ENCODE measurements around the gene TECPR1. TPM values are rescaled to one million over a fixed set of nuclear protein-coding genes. Genes with fewer than 3 reads are reported as not detected.

TECPR1 gene
- total and polyA plus RNA-seq, 2 experiments from 2014 or later: 8.2 to 27.8 TPM

DNA sequence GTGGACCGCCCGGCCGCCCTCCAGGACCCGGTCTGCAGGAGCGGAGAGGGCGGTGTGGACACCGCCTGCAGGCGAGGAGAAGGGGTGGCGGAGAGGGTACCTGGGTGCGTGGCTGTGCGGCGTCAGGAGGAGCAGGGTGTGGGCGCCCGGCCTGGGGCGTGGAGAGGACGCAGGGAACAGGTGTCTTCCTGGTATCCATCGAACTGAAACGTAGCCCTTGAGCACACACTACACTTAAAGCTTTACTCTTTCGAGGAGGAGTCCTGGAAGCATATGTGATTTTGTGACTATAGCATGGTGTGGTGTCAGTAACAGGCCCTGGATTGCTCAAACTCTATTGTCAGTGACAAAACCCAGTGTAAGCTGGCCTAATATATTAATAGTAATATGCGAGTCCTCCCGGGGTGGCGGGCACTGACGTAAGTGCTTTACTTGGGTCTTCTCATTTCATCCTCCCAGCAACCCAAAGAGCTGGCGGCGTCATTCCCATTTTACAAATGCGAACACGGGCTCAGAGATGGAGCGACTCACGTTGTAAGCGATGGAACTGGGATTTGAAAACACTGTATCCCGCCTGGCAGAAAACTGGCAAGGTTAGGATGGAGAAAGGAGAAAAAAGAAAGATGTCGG is 508 bp upstream of the TECPR1 start:
- Histone ChIP-seq H3K27me3 (replicated peaks; ENCODE audit: insufficient read depth) (no peaks in the 10 kb centered on the region), H3F3A (ENCODE audit: insufficient read depth) (no peaks in the 10 kb centered on the region), H3K9me2 (ENCODE audit: insufficient read depth) (no peaks in the 10 kb centered on the region), H4K20me1 (ENCODE audit: insufficient read depth) (no peaks in the 10 kb centered on the region), H3K4me3 (peak overlapping the region; percentile 96), H3K9ac (peak overlapping the region; percentile 84), H3K4me1 (ENCODE audit: insufficient read depth) (peaks cover 4% of the 10 kb centered on the region; the same call in 1 of the 2 replicates), H3K4me2 (ENCODE audit: unreplicated experiment) (peak overlapping the region; percentile 79), H3K27ac (peak overlapping the region; percentile 15; the same call in 1 of the 2 replicates), H3K9me3 (ENCODE audit: low read depth) (no peaks in the 10 kb centered on the region), H2AFZ (peak overlapping the region; percentile 96), H3K79me2 (ENCODE audit: insufficient read depth) (peaks cover 47% of the 10 kb centered on the region), H3K36me3 (ENCODE audit: low read depth) (no peaks in the 10 kb centered on the region)
- peak; percentile 49 for DNase-seq
- TF ChIP-seq EZH2 (IDR thresholded peaks at IDR 0.05; ENCODE audit: insufficient read depth, poor library complexity, severe bottlenecking): no peak
- in situ Hi-C loops (cut with MboI): no loop called here
- 16 to 18% methylated on average over 32 of the region's 32 CpGs for WGBS, 2 experiments (ENCODE audit: low coverage in 1 of 2, low lambda C conversion rate in 2 of 2, missing lambda C conversion rate in 2 of 2)

DNA sequence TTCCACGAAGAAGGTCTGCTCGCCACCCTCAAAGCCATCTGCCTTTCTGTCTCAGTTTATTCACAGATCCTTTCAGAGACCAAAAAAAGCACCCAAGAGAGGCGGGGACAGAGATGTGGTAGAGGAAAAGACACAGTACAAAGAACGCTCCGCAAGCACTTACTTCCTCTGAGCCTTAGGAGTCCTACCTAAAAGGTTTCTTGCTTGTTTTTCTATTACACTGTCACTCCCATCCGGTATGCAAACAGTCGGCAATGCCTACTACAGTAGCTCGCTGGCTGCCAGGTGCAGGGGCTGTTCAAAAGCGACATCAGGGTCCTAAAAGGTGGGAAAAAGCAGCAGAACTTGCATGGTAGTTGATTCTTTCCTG is 816 bp downstream of the TECPR1 start:
- peak overlapping the region; percentile 96; the same call in 1 of the 2 replicates for H2AFZ ChIP-seq
- no peak for DNase-seq
- H4K20me1 ChIP-seq (ENCODE audit: insufficient read depth): no peaks in the 10 kb centered on the region
- 50 to 51% methylated on average over 9 of the region's 9 CpGs for WGBS, 2 experiments (ENCODE audit: low coverage in 1 of 2, low lambda C conversion rate in 2 of 2, missing lambda C conversion rate in 2 of 2)
- peaks cover 47% of the 10 kb centered on the region for H3K79me2 ChIP-seq (ENCODE audit: insufficient read depth)
- H3K4me2 ChIP-seq (ENCODE audit: unreplicated experiment): peak overlapping the region; percentile 79
- H3K4me3 ChIP-seq: peak overlapping the region; percentile 96
- H3K27me3 ChIP-seq (replicated peaks; ENCODE audit: insufficient read depth): no peaks in the 10 kb centered on the region
- TF ChIP-seq EZH2 (IDR thresholded peaks at IDR 0.05; ENCODE audit: insufficient read depth, poor library complexity, severe bottlenecking): no peak
- TF ChIP-seq EZH2phosphoT487 (IDR thresholded peaks at IDR 0.05; ENCODE audit: insufficient read depth, low read depth): no peak
- H3K9me2 ChIP-seq (ENCODE audit: insufficient read depth): no peaks in the 10 kb centered on the region
- H3K9me3 ChIP-seq (ENCODE audit: low read depth): no peaks in the 10 kb centered on the region
- H3K9ac ChIP-seq: peak overlapping the region; percentile 84
- no peaks in the 10 kb centered on the region for H3F3A ChIP-seq (ENCODE audit: insufficient read depth)
- no peaks in the 10 kb centered on the region for H3K36me3 ChIP-seq (ENCODE audit: low read depth)
- H3K4me1 ChIP-seq (ENCODE audit: insufficient read depth): peaks cover 4% of the 10 kb centered on the region; the same call in 1 of the 2 replicates
- no peak overlapping the region for H3K27ac ChIP-seq
- in situ Hi-C loops (cut with MboI): no loop called here

DNA sequence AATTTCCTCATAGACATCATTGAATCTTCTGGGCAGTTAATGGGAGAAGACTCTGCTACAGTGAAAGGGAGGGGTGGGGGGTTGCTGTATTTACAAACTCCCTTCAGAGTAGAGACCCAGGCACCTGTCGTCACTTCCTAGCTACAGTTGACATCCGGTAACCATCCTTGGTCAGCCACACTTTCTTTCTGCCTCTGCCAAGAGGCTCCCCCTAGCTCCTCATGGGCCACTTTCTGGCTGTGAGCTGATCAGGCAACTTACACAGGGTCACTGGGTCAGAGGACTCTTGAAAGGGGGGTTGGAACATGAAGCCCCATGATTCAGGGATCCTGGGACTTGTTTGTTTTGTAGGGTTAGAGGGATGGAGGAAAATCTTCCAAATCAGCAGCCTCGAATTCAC is 1.2 kb downstream of the TECPR1 start:
- no peak overlapping the region for H3K27ac ChIP-seq
- DNase-seq: no peak
- peaks cover 47% of the 10 kb centered on the region for H3K79me2 ChIP-seq (ENCODE audit: insufficient read depth)
- no peaks in the 10 kb centered on the region for H3K36me3 ChIP-seq (ENCODE audit: low read depth)
- 0 out of 2 replicates have a peak overlapping the region, but pooled peaks have one; percentile 84 for H3K9ac ChIP-seq
- in situ Hi-C loops (cut with MboI): no loop called here
- H3K4me2 ChIP-seq (ENCODE audit: unreplicated experiment): no peak overlapping the region
- no peaks in the 10 kb centered on the region for H3K27me3 ChIP-seq (replicated peaks; ENCODE audit: insufficient read depth)
- H3K4me3 ChIP-seq: no peak overlapping the region
- H2AFZ ChIP-seq: no peak overlapping the region
- H4K20me1 ChIP-seq (ENCODE audit: insufficient read depth): no peaks in the 10 kb centered on the region
- H3K9me3 ChIP-seq (ENCODE audit: low read depth): no peaks in the 10 kb centered on the region
- H3K4me1 ChIP-seq (ENCODE audit: insufficient read depth): peaks cover 4% of the 10 kb centered on the region; the same call in 1 of the 2 replicates
- H3K9me2 ChIP-seq (ENCODE audit: insufficient read depth): no peaks in the 10 kb centered on the region
- WGBS, 2 experiments (ENCODE audit: low coverage in 1 of 2, low lambda C conversion rate in 2 of 2, missing lambda C conversion rate in 2 of 2): 83 to 93% methylated on average over 3 of the region's 3 CpGs
- TF ChIP-seq EZH2 (IDR thresholded peaks at IDR 0.05; ENCODE audit: insufficient read depth, poor library complexity, severe bottlenecking) (no peak), EZH2phosphoT487 (IDR thresholded peaks at IDR 0.05; ENCODE audit: insufficient read depth, low read depth) (no peak)
- no peaks in the 10 kb centered on the region for H3F3A ChIP-seq (ENCODE audit: insufficient read depth)

DNA sequence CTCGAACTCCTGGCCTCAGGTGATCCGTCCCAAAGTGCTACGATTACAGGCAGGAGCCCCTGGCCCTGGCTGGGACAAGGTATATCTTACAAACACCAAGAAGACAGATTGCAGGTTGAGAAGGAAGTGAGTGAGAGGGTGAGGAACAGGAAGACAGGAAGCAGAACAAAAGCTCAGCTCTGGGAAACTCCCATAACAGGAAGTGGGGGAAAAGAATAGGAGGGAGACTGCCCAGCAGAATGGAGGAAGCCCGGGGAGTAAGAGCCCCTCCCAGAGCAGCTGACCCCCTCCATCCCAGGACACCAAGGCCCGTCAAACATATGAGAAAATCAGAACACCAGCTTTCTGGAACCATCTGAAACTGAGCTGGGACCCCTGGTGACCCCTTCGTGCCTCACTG is 2.9 kb downstream of the TECPR1 start:
- H3K4me2 ChIP-seq (ENCODE audit: unreplicated experiment): no peak overlapping the region
- no peaks in the 10 kb centered on the region for H3K36me3 ChIP-seq (ENCODE audit: low read depth)
- in situ Hi-C loops (cut with MboI): no loop called here
- no peaks in the 10 kb centered on the region for H3F3A ChIP-seq (ENCODE audit: insufficient read depth)
- H3K9me3 ChIP-seq (ENCODE audit: low read depth): no peaks in the 10 kb centered on the region
- 79 to 85% methylated on average over 6 of the region's 6 CpGs for WGBS, 2 experiments (ENCODE audit: low coverage in 1 of 2, low lambda C conversion rate in 2 of 2, missing lambda C conversion rate in 2 of 2)
- no peaks in the 10 kb centered on the region for H3K9me2 ChIP-seq (ENCODE audit: insufficient read depth)
- H3K9ac ChIP-seq: no peak overlapping the region
- H3K4me3 ChIP-seq: no peak overlapping the region
- DNase-seq: no peak
- peaks cover 4% of the 10 kb centered on the region; the same call in 1 of the 2 replicates for H3K4me1 ChIP-seq (ENCODE audit: insufficient read depth)
- no peak overlapping the region for H2AFZ ChIP-seq
- H4K20me1 ChIP-seq (ENCODE audit: insufficient read depth): no peaks in the 10 kb centered on the region
- H3K27ac ChIP-seq: no peak overlapping the region
- peaks cover 35% of the 10 kb centered on the region for H3K79me2 ChIP-seq (ENCODE audit: insufficient read depth)
- TF ChIP-seq EZH2phosphoT487 (IDR thresholded peaks at IDR 0.05; ENCODE audit: insufficient read depth, low read depth) (no peak), EZH2 (IDR thresholded peaks at IDR 0.05; ENCODE audit: insufficient read depth, poor library complexity, severe bottlenecking) (no peak)
- H3K27me3 ChIP-seq (replicated peaks; ENCODE audit: insufficient read depth): no peaks in the 10 kb centered on the region

Data from GM23248 (cell line).